ENCODE data around the gene GHR. TPM values are rescaled to one million over a fixed set of nuclear protein-coding genes. Genes with fewer than 3 reads are reported as not detected.

The GHR gene
- total and polyA plus RNA-seq, 2 donors (not counting 3 experiments of a cell fraction or from before 2014, with no cell fraction given), result 0.27 to 0.28 TPM

- H3K4me3 ChIP-seq (replicated peaks in 1 of 3; ENCODE audit: insufficient read depth in 1 of 3, low read depth in 1 of 3, low read length in 3 of 3), result no peak overlapping the region
- H3K27me3 ChIP-seq (ENCODE audit: control insufficient read depth in 2 of 2, insufficient read depth in 2 of 2, low read length in 2 of 2), result no peaks in the 10 kb centered on the region
- ChIA-PET CTCF (interaction anchor here (0.8 to 2.2 kb wide), 4 partner anchors 24 to 253 kb away, joined by 3 to 8 read pairs (median 4); no protein-coding TSS in a partner anchor), POLR2A (no interaction called here)
- H3K9ac ChIP-seq (replicated peaks; ENCODE audit: extremely low read depth, insufficient read depth, low read length), result no peak overlapping the region
- FAIRE-seq, result no peak
- no peak overlapping the region for H3K4me2 ChIP-seq (ENCODE audit: insufficient read depth, low read length)
- no peaks in the 10 kb centered on the region for H3K36me3 ChIP-seq (ENCODE audit: control insufficient read depth in 2 of 2, extremely low read depth in 1 of 2, insufficient read depth in 2 of 2, low read length in 2 of 2)
- BruUV-seq (replicated peaks), result no TSS peak
- no peak for TF ChIP-seq MYC (IDR thresholded peaks at IDR 0.05; ENCODE audit: low read depth, low read length)
- H3K79me2 ChIP-seq (ENCODE audit: control insufficient read depth, insufficient read depth, low read length), result no peaks in the 10 kb centered on the region
- H3K9me3 ChIP-seq (replicated peaks; ENCODE audit: control insufficient read depth, insufficient read depth, low read length), result no peaks in the 10 kb centered on the region
- dilution Hi-C loops (cut with MboI; ENCODE audit: extremely low pct_ligation_motif_present, low sequenced_read_pairs) (no loop called here), intact Hi-C loops (cut with micrococcal nuclease) (loop anchor here (2.0 kb wide), 1 partner anchor 68 kb away; no protein-coding TSS in a partner anchor)
- H3K4me1 ChIP-seq (ENCODE audit: control insufficient read depth, extremely low read depth, insufficient read depth, low read length), result no peaks in the 10 kb centered on the region
- H3K27ac ChIP-seq (ENCODE audit: insufficient read depth, low read depth, low read length), result no peak overlapping the region
- DNase-seq (ENCODE audit: low read depth, low spot score), result no peak
- no peaks in the 10 kb centered on the region for H3K9me1 ChIP-seq (replicated peaks; ENCODE audit: control insufficient read depth, extremely low read depth, insufficient read depth, low read length)
- no peak overlapping the region for H2AFZ ChIP-seq (ENCODE audit: low read depth, low read length)
- no peaks in the 10 kb centered on the region for H4K20me1 ChIP-seq (replicated peaks; ENCODE audit: control insufficient read depth, extremely low read depth, insufficient read depth, low read length)
Observed at GRCh38 chr5:42514754-42515153, 91.5 kb downstream of the GHR start.

GRCh38 chr5:42515504-42515903 lies 92.3 kb downstream of the GHR start:
- no peaks in the 10 kb centered on the region for H3K27me3 ChIP-seq (ENCODE audit: control insufficient read depth in 2 of 2, insufficient read depth in 2 of 2, low read length in 2 of 2)
- H3K79me2 ChIP-seq (ENCODE audit: control insufficient read depth, insufficient read depth, low read length), result no peaks in the 10 kb centered on the region
- no peak overlapping the region for H3K27ac ChIP-seq (ENCODE audit: insufficient read depth, low read depth, low read length)
- no peak overlapping the region for H3K4me2 ChIP-seq (ENCODE audit: insufficient read depth, low read length)
- no peaks in the 10 kb centered on the region for H4K20me1 ChIP-seq (replicated peaks; ENCODE audit: control insufficient read depth, extremely low read depth, insufficient read depth, low read length)
- intact Hi-C loops (cut with micrococcal nuclease) (loop anchor here (2.0 kb wide), 1 partner anchor 67 kb away; no protein-coding TSS in a partner anchor), dilution Hi-C loops (cut with MboI; ENCODE audit: extremely low pct_ligation_motif_present, low sequenced_read_pairs) (no loop called here)
- no peak for TF ChIP-seq EZH2 (IDR thresholded peaks at IDR 0.05; ENCODE audit: borderline replicate concordance, low read depth, low read length, severe bottlenecking)
- no peak for TF ChIP-seq POLR2AphosphoS5 (IDR thresholded peaks at IDR 0.05; ENCODE audit: insufficient read depth, low read depth, low read length)
- POLR2A ChIA-PET, result no interaction called here
- no peaks in the 10 kb centered on the region for H3K9me1 ChIP-seq (replicated peaks; ENCODE audit: control insufficient read depth, extremely low read depth, insufficient read depth, low read length)
- no peaks in the 10 kb centered on the region for H3K36me3 ChIP-seq (ENCODE audit: control insufficient read depth in 2 of 2, extremely low read depth in 1 of 2, insufficient read depth in 2 of 2, low read length in 2 of 2)
- H3K4me3 ChIP-seq (replicated peaks in 1 of 3; ENCODE audit: insufficient read depth in 1 of 3, low read depth in 1 of 3, low read length in 3 of 3), result no peak overlapping the region
- FAIRE-seq (no peak), DNase-seq (ENCODE audit: low read depth, low spot score) (no peak)
- CTCF ChIA-PET, result interaction anchor here (0.8 to 2.2 kb wide), 4 partner anchors 8 to 252 kb away, joined by 3 to 8 read pairs (median 4); no protein-coding TSS in a partner anchor
- no peak overlapping the region for H2AFZ ChIP-seq (ENCODE audit: low read depth, low read length)
- H3K4me1 ChIP-seq (ENCODE audit: control insufficient read depth, extremely low read depth, insufficient read depth, low read length), result no peaks in the 10 kb centered on the region
- BruUV-seq (replicated peaks), result no TSS peak
- no peaks in the 10 kb centered on the region for H3K9me3 ChIP-seq (replicated peaks; ENCODE audit: control insufficient read depth, insufficient read depth, low read length)
- H3K9ac ChIP-seq (replicated peaks; ENCODE audit: extremely low read depth, insufficient read depth, low read length), result no peak overlapping the region
